HG03159 (cell line): ENCODE measurements around the gene SARDH.

Source experiments
- ATAC-seq: cut with Tn5 transposase; IDR thresholded peaks from one replicate; pipeline ENCODE4 v1.9.1; 2021; ENCODE audit warnings: mild to moderate bottlenecking, moderate library complexity; ENCODE audit not compliant: unreplicated experiment

The SARDH gene

DNA sequence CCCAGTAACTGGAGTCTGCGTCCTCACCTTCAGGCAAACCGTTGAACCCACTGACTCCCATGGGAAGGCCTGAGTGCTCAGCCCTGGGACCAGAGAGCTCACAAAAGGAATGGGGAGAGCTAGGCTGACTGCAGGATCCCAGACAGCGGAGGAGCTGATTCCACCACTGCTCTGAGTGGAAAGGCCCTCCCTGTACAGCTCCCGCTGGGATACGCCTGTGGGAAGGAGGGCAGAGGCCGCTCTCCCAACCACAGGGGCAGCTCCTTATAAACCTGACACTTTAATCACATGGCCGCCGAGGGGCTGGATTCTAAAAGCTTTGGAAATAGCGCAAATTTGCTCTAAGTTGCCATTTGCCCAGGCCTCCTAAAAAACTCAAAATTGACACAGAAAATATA is 64.9 kb downstream of the SARDH start:
- ATAC-seq, result no peak

DNA sequence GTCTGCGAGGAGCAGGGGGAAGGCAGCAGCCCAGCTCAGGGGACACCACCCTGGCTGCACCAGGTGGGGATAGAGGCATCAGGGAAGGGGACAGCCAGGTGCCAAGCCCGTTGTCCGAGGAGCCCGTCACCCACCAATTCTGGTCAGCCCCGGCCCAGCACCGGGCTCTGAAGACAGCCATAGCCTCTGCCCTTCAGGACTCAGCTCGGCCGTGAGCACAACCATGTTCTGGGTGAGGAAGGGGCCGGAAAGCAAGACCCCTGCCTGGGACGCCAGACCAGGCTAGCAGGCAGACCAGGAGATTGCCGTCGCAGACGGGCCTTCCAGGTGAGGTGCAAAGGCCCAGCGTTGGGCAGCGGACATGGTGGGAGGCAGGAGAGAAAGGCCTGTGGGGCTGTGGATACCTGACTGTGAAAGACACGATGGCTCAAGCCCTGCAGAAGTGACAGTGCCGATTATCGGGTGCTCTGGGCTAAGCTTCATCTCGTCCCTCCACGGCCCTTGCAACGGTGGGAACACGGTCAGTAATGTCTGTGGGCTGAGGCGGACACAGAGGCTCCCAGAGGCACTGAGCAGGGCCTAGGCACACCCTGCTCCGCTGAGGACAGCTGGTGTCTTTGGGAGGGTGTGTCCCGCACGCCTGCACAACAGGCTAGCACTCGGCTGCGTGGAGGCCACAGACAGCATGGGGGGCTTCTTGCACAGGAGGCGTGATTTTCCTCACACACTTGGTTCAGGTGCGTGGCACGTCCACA is 65.5 kb downstream of the SARDH start:
- no peak for ATAC-seq

DNA sequence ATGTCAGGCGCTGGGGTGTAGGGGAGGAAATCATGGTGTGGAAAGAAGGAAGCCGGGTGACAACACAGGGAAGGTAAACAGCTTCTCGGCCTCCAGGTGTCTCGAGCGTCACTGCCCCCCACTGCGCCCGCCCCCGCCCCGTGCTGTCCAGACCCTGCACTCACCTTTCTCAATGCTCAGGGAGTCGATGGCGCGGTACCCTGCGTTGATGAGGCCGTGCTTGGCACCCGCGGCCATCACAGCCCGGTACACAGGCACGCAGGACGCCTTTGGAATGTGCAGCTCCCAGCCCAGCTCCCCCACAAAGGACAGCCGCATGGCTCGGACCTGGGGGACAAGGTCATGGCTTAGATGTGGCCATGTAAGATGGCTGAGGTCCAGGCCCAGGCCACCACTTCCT is 66.8 kb downstream of the SARDH start:
- no peak for ATAC-seq

DNA sequence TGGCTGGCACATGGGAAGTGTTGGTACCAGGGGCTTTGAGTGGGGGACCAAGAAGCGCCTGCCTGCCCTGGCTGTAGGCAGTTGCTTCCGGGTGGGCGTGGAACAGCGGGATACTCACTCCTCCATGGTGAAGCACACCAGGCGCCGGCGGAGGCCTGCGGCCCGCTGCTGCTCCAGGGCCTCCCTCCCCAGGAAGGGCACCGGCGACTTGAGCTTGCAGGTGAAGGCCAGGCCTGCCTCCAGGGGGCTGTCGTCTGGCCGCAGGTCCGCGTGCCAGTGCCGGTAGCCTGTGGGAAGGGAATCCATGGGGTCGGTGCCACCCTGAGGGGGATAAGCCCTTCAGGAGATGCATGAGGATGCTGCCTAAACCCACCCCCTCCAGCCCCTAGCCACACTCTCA is 67.7 kb downstream of the SARDH start:
- ATAC-seq, result no peak

DNA sequence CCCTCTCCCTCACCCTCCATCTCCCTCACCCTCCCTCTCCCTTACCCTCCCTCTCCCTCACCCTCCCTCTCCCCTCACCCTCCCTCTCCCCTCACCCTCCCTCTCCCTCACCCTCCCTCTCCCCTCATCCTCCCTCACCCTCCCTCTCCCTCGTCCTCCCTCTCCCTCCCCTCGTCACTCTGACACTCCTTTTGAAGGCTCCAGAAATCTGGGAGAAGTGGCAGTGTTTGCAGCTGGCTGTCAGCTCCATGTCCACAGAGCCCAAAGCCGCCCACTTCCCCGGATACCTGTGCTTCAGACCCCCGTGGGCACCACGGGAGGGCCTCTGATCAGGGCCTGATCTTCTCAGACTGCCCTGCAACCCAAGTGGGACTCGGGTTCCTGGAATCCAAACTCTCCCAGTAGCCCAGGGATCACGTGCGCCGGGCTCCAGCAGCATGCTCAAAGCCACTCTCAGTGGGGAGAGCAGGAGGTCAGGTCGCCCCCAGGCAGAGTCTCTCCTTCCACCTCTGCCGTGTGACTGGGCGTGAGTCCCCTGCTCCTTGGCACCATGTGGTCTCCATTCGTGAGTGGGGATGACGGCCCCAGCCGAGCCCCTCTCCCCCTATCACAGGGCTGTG is 68.9 kb downstream of the SARDH start:
- ATAC-seq, result no peak

DNA sequence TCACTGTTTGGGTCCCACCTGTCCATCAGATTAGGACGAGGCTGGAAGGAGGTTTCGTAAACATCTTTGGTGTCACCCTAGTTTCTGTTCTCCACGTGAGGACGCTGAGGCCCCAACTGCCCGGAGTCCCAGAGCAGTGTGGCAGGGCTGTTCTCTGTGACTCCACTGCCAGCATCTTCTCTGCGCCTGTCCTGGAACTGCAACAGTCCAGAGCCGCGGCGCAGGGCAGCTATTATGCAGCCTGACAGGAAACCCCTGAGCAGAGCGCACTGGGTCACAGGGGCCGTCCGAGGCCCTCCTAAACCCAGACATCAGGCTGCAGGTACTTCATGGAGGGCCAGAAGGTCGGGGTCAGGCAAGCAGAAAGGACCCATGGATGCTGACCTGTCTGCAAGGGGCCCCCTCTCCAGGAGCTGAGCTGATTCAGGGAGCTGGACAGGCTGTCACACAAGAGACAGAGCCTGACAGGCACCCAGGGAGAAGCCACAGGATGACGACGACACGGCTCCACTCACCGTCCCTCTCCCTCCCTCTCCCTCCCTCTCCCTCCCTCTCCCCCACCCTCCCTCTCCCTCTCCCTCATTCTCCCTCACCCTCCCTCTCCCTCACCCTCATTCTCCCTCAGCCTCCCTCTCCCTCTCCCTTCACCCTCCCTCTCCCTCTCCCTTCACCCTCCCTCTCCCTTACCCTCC is 70.2 kb downstream of the SARDH start:
- ATAC-seq, result no peak

DNA sequence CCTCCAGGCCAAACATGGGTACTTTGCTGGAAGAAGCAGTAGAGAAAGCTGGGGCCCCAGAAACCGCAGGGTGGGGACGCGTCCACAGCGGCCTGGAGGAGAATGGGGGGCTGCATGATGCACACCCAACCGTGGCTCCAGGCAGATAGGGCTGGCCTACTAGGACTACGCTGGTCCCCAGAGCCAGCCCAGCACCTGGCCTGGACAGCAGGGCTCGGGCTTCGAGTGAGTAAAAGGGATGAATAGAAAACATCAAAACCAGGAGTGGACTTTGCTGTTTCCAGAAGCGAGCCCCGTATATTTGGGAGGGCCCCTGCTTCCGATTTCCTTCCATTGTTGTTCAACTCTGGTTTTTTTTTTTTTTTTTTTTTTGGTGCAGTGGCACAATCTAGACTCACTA is 71.3 kb downstream of the SARDH start:
- ATAC-seq, result no peak

DNA sequence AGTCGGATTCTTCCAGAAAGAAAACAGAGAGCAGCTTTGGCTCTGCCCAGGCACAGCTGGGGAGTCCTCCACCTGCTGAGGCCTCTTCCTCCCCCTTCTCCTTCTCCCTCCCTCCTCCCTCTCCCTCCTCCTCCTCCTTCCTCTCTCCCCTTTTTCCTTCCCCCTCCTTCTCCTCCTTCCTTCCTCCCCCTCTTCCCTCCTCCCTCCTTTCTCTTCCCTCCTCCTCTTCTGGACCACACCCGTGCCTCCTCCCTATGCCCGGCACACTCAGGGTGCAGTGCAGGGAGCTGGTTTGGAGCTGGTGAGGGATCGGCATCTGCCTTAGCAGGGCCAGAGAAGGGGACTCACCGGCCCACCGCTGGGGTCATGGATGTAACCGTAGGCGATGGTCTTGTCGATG is 71.8 kb downstream of the SARDH start:
- no peak for ATAC-seq

DNA sequence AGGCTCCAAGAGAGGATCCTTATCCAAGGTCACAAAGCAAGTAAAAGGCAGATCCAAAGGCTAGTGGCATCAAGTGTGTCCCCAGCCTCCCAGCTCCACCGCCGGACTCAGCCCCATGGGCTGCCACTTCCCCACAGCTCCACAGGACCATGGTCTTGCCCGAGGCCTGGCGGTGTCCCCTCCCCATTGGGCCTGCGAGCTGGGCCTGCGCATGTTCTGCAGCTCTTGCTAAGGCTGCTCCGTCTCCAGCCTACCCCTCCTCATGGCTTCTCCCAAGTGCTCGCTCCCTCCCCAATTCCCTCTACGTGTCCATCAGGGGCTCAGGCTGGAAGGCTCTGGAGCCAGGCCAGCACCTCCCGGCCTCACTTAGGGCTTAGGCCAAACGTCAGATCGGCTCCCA is 72.6 kb downstream of the SARDH start:
- no peak for ATAC-seq

DNA sequence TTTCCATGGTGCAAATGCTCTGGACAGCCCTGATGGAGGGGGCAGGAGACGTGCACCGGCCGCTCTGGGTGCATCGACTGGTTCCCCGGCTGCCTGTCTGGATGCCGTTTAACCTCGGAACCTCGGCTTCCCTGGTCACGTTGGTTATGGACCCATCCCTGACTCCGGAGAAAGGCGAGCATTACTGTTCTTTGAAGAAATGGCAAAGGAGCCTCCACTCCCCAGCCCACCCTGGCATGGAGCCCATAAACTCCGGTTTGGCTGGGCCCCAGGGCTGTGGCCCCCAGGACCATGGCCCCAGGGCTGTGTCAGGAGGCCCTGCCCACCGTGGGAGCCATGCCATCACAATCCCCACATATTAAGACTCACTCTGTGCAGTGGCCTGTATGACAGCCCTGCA is 73.1 kb downstream of the SARDH start:
- ATAC-seq, result no peak

DNA sequence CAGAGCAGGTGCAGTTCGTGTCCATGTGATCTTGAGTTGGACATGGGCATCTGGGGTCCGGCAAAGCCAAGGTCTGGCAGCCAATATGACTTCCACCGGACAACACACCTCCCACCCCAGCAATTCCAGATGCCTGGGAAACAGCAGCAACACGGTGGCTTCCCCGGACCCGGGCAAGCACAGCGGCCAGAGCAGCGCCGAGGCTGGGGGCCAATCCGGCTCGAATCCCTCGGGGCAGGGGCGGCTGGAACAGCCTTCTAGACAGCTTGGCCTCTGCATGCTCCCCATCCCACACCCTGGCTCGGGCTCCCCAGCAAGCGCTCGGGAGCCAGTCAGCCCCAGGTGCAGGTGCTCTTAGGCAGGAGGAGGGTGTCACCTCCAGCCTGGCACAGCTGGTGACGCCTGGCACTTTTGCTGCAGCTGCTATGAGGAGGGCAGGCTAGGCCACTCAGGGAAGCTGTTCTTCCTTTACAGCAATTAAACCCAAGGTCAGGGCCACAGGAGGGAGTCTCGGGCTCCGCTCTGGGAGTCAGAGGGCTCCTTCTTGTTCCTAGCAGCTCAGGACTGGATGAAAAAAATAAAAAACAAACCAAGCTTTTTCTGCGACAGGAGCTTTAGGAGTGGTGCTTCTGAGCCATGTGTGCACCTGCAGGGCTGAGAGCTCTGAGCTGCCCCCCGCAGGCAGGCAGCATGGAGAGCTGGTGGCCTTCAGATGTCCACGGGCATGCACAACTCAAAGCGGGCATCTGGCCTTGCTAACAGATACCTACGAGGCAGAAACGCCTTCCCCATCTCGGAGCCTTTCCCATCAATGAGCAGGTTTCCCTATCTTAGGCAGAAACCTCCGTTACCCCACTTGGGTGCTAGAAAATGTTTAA is 73.7 kb downstream of the SARDH start:
- ATAC-seq, result no peak

DNA sequence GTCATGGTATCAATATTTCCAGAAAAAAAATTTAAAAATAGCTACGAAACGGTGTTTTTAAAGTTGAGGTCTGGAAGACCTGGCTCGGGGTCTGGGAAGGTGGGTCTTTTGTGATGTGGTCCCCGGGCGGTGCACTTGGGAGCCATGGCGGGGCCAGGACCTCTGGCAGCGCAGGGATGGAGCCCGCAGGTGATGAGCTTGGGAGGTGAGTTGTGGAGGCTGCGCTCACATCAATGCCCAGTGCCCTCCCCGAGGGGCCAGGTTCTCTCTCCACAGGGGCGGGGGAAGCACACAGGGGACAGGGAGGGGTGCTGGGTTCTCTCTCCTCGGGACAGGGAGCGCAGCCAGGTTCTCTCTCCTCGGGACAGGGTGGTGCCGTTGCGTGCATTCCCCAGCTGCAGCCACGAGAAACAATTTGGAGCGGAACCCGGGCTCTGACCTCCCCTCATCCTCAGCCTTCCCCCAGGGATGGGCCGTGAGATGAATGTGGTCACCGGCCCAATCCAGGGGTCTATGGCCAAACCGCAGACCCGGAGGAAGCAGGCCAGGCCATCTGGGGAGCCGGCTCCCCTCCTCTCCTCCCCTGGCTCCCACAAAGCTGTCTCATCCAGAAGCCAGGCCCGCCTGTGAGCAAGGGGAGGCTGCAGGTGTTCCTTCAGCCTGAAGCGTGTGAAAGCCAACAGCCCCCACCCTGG is 76.2 kb downstream of the SARDH start:
- ATAC-seq, result no peak

DNA sequence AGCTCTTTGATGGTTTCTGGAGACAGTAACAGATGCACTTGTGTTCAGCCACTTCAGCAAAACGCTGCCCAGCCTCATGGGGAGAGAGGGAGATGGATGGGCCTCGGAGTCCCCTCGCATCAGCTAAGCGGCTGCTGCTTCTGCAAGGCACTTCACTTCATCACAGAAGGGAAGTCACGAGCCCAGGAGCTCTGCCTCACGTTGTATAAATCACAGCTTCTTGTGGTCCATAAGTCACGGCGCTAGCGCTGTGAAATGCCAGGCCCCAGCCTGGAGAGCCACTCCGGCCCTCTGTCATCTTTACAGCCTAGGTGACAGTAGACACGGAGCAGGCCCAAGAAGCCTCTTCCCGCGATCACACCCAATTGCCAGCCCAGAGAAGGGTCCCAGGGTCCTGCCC is 78.6 kb downstream of the SARDH start:
- no peak for ATAC-seq

DNA sequence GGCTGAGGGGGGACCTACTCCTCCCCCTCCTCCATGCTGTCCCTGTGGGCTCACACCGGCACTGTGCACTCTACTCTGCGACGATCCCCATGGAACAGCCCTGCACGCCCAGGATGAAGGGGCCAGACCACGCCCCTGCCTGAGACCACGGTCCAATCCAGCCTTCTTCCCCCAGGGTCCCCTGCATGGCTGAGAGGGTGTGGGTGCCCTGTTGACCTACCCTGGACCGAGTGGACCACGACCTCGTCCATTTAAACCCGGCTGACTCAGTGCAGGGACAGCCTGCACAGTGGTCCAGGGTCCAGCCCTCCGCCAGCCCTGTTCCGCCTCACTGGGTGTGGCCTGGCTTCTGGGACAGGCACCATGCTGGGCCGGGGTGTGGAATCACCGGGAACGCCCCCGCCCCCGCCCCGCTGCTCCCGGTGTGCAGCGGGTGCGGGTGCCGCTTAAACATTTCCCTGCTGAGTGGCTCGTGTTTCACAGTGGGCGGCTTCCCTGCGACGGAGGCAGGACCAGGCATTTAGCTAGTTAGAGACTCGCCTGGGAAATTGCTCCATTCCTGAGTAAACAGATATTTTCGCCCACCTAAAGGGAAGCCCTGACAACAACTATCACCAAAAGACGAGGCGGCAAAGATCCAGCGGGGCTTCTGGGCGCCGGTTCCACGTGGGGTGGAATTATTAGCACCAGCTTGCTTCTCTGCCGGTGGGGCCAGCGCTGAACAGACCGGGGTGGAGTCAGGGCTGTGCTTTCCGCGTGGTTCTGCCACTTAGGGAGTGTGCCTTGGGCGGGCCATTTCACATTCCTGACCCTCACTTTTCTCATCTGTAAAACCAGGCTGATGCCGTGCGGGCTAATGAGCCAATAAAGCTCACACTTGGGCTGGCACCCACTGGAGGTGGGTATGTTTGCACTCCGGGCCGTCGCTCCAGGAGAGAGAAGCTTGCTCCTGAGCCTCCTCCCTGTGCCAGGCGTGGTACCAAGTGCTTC is 79.4 kb downstream of the SARDH start:
- ATAC-seq, result no peak

DNA sequence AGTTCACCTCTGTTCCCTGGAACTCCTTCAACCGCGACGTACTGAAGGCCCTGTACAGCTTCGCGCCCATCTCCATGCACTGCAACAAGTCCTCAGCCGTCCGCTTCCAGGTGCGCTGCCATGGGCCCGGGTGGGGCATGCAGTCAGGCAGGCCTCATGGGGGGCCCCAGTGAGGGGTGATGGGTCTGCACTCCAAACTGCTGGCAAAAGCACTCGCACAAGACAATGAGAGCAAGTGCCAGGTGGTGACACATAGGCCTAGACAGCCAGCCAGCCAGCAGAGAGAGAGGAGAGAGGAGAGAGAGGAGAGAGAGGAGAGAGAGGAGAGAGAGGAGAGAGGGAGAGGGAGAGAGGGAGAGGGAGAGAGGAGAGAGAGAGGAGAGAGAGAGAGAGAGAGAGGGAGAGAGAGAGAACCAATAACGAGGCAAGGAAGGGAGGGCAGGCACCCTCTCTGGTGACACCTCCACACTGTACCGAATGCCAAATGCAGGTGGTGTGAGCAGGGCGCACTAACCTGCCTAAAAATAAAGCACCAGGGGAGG is 81.0 kb downstream of the SARDH start:
- ATAC-seq, result no peak

DNA sequence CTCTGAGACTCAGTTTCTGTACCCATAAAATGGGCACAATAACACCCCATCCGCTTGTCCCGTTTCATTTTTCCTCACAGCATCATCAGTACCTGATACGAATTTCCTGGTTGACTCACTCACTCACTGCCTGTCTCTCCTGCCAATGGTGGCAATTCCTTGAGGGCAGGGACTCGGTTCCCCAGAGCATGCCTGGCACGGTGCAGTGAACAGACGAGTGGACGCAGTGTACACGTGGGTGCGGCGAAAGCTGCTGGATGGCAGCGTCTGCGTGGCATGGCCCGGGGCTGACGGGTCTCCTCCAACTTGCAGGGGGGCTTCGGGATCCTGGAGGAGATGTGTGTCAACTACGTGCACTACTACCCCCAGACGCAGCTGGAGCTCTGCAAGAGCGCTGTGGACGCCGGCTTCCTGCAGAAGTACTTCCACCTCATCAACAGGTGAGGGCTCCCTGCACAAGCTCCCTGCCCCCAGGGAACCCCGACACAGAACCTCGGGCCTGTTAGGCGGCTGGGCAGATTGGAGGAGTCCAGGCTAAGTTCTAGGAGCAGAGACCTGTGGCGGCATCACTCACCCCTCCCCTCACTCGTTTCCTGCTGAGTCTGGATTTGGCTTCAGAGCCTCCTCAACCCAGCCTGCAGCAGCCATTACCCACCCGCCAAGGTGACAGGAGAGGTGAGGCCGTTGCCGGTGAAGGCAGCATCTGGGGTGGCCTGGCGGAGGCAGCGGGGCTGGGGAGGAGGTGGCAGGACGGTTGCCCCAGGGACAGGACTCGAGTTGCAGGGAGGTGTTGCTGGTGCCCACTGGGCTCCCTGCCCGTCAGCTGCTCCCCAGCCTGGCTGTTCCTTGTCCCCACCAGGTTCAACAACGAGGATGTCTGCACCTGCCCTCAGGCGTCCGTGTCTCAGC is 81.7 kb downstream of the SARDH start:
- ATAC-seq, result no peak

DNA sequence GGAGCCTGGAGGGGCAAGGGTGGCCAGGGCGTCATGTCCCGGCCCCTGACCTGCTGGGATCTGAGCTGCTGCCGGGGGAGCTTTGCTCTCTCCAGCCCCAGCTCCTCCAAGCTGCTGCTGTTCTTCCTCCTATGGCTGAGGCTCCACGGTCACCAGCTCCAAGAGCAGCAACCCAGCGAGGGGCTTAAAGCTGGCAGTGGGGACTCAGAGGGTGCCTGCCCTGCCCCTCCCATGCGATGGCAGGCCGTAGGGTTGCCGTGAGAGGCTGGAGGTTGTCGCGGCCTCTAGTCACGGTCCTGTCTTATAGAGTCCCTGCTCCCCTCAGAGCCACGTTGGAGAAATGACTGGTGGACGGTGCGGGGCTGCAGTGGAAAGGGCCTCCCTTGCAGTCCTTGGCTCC is 82.5 kb downstream of the SARDH start:
- no peak for ATAC-seq
